Measurements from ENCODE around the gene MED12.

GRCh38 chrX:71095981-71096759 lies 22.2 kb upstream of the MED12 start:
- TF ChIP-seq POLR2A (IDR thresholded peaks at IDR 0.05; ENCODE audit: low read length) (peak; percentile 43), GATA1 (IDR thresholded peaks at IDR 0.05; ENCODE audit: low read depth, low read length) (no peak)
